GM12872 (cell line): ENCODE measurements around the gene SLC7A8.
A peak's percentile ranks its signal among the peaks of the same experiment; 100 is the strongest.

Source experiments
- CTCF ChIP-seq: IDR thresholded peaks from 3 replicates; pipeline ENCODE4 v1.5.1; 2011; ENCODE audit warnings: low read depth, mild to moderate bottlenecking, low read length, moderate library complexity; ENCODE audit not compliant: insufficient read depth

SLC7A8 gene

GRCh38 chr14:23077962-23078361 lies 105.5 kb downstream of the SLC7A8 start:
- TF ChIP-seq CTCF = no peak

GRCh38 chr14:23076785-23077408 lies 106.6 kb downstream of the SLC7A8 start:
- peak; percentile 63 for TF ChIP-seq CTCF
